A549 (cell line): ENCODE measurements around the gene TOP3A. TPM values are rescaled to one million over a fixed set of nuclear protein-coding genes. Genes with fewer than 3 reads are reported as not detected.

Experiments
- ATAC-seq, 2 experiments: fragments of 200-7000 bp in 1 of 2; fragments of >200 bp in 1 of 2; cut with Nextera tagmentation in 1 of 2; cut with Tn5 transposase in 1 of 2; 3 replicates each; pipeline versions ENCODE4 v1.8.0 to v1.9.1; 2018 to 2020; ENCODE audit warnings: mild to moderate bottlenecking in 1 of 2, moderate library complexity in 1 of 2
- CTCF ChIA-PET: fragments of 300-600 bp; sonication (Branson Sonifier 250); formaldehyde crosslinking; extraction: SDS; loops from one replicate; lab custom pipeline; 2021; ENCODE audit warnings: antibody characterized with exemption, inconsistent platforms; lab: Yijun Ruan, JAX
- POLR2A ChIA-PET: fragments of 350-600 bp; formaldehyde crosslinking; extraction: SDS; loops from one replicate; lab custom pipeline; 2021; ENCODE audit warnings: antibody characterized with exemption, inconsistent platforms; lab: Yijun Ruan, JAX
- DNase-seq, 2 experiments: peaks; one replicate each; pipeline versions ENCODE4 v3.0.0 to v3.0.0-alpha.2; 2011 to 2016; ENCODE audit warnings: low read depth in 1 of 2, low spot score in 1 of 2
- FAIRE-seq: peaks from 2 replicates; lab custom pipeline; 2011; peaks lifted over from hg19 to GRCh38; lab: Jason Lieb, UNC
- H3K27ac ChIP-seq, 2 experiments: fragments of >200 bp; sonication (Bioruptor Twin); formaldehyde crosslinking; 3 replicates each; pipeline ENCODE4 v1.5.1; 2016 to 2017
- H3K4me1 ChIP-seq: fragments of >200 bp; sonication (Bioruptor Twin); formaldehyde crosslinking; 3 replicates; pipeline ENCODE4 v1.6.1; 2016
- H3K4me2 ChIP-seq: fragments of >200 bp; sonication (Bioruptor Twin); formaldehyde crosslinking; 3 replicates; pipeline ENCODE4 v1.6.1; 2016
- H3K4me3 ChIP-seq: fragments of >200 bp; sonication (Bioruptor Twin); formaldehyde crosslinking; 3 replicates; pipeline ENCODE4 v1.5.1; 2016
- H3K9me3 ChIP-seq: fragments of >200 bp; sonication (Bioruptor Twin); formaldehyde crosslinking; 3 replicates; pipeline ENCODE4 v1.6.1; 2016
- ATOH8 ChIP-seq: fragments of 250-450 bp; sonication (Bioruptor Pico); IDR thresholded peaks from 2 replicates; pipeline ENCODE4 v1.5.0; 2020; ENCODE audit warnings: low read depth, mild to moderate bottlenecking, moderate library complexity
- BCL3 ChIP-seq: fragments of >200 bp; sonication (Bioruptor Twin); formaldehyde crosslinking; IDR thresholded peaks from 3 replicates; pipeline ENCODE4 v1.6.1; 2016
- CBX8 ChIP-seq: fragments of 200-600 bp; sonication (generic); IDR thresholded peaks from 2 replicates; pipeline ENCODE4 v1.6.1; 2016
- CTCF ChIP-seq: fragments of >200 bp; sonication (Bioruptor Twin); formaldehyde crosslinking; IDR thresholded peaks from 3 replicates; pipeline ENCODE4 v1.5.1; 2016
- EHF ChIP-seq: fragments of 250-450 bp; sonication (Bioruptor Pico); IDR thresholded peaks from 2 replicates; pipeline ENCODE4 v1.5.0; 2020; ENCODE audit warnings: mild to moderate bottlenecking
- EHMT2 ChIP-seq: fragments of 200-600 bp; sonication (generic); IDR thresholded peaks from 2 replicates; pipeline ENCODE4 v1.6.1; 2016; ENCODE audit warnings: antibody characterized with exemption, low read depth, mild to moderate bottlenecking, moderate library complexity
- ESRRA ChIP-seq: fragments of 150-350 bp; IDR thresholded peaks from 2 replicates; pipeline ENCODE4 v1.6.1; 2014; ENCODE audit warnings: mild to moderate bottlenecking, low read length, borderline replicate concordance
- FOSL2 ChIP-seq, 2 experiments: fragments of 450-650 bp in 1 of 2; fragments of >200 bp in 1 of 2; sonication (Bioruptor Twin) in 1 of 2; formaldehyde crosslinking; IDR thresholded peaks; 2 replicates each; pipeline versions ENCODE4 v1.5.0 to v1.6.1; 2016 to 2020; ENCODE audit warnings: mild to moderate bottlenecking in 1 of 2, moderate library complexity in 1 of 2
- HDAC2 ChIP-seq: fragments of 200-600 bp; sonication (generic); IDR thresholded peaks from 2 replicates; pipeline ENCODE4 v1.6.1; 2016
- HEYL ChIP-seq: fragments of 250-450 bp; sonication (Bioruptor Pico); IDR thresholded peaks from 2 replicates; pipeline ENCODE4 v1.8.0; 2021; ENCODE audit warnings: mild to moderate bottlenecking, moderate library complexity
- JUN ChIP-seq, 2 experiments: fragments of >200 bp; sonication (Bioruptor Twin); formaldehyde crosslinking; IDR thresholded peaks; 2 replicates in 1 of 2; 3 replicates in 1 of 2; pipeline ENCODE4 v1.6.1; 2016 to 2017
- KDM1A ChIP-seq: fragments of 200-600 bp; sonication (generic); IDR thresholded peaks from 2 replicates; pipeline ENCODE4 v1.6.1; 2016; ENCODE audit warnings: low read depth, mild to moderate bottlenecking
- KDM5A ChIP-seq: fragments of 200-600 bp; sonication (generic); IDR thresholded peaks from 2 replicates; pipeline ENCODE4 v1.6.1; 2016; ENCODE audit warnings: antibody characterized with exemption, mild to moderate bottlenecking
- MAFK ChIP-seq: fragments of 450-650 bp; IDR thresholded peaks from 2 replicates; pipeline ENCODE4 v1.6.1; 2014; ENCODE audit not compliant: partially characterized antibody
- MYC ChIP-seq: IDR thresholded peaks from 2 replicates; pipeline ENCODE4 v1.6.1; 2012; ENCODE audit warnings: mild to moderate bottlenecking, inconsistent platforms, low read length, improper control_type of control experiment, borderline replicate concordance
- NFE2L2 ChIP-seq: fragments of 150-350 bp; conservative IDR thresholded peaks from 2 replicates; pipeline ENCODE4 v1.6.1; 2014; ENCODE audit warnings: low read length
- PHF8 ChIP-seq: fragments of 200-600 bp; sonication (generic); IDR thresholded peaks from 2 replicates; pipeline ENCODE4 v1.6.1; 2016; ENCODE audit warnings: low read depth, mild to moderate bottlenecking, antibody characterized with exemption, moderate library complexity, borderline replicate concordance
- POLR2A ChIP-seq: IDR thresholded peaks from 2 replicates; pipeline ENCODE4 v1.6.1; 2012; ENCODE audit warnings: mild to moderate bottlenecking, low read length
- RAD21 ChIP-seq, 2 experiments: fragments of >200 bp in 1 of 2; sonication (Bioruptor Twin) in 1 of 2; formaldehyde crosslinking in 1 of 2; IDR thresholded peaks in 1 of 2; conservative IDR thresholded peaks in 1 of 2; 2 replicates in 1 of 2; 3 replicates in 1 of 2; pipeline ENCODE4 v1.6.1; 2012 to 2018; ENCODE audit warnings: inconsistent platforms in 1 of 2
- SMC3 ChIP-seq: fragments of >200 bp; sonication (Bioruptor Twin); formaldehyde crosslinking; IDR thresholded peaks from 3 replicates; pipeline ENCODE4 v1.6.1; 2018; ENCODE audit warnings: inconsistent platforms
- USF2 ChIP-seq: fragments of 450-650 bp; IDR thresholded peaks from 2 replicates; pipeline ENCODE4 v1.6.1; 2014; ENCODE audit warnings: antibody characterized with exemption
- ZC3H11A ChIP-seq: fragments of 450-650 bp; IDR thresholded peaks from 2 replicates; pipeline ENCODE4 v1.6.1; 2014; ENCODE audit warnings: antibody characterized with exemption, mild to moderate bottlenecking
- ZSCAN20 ChIP-seq: fragments of 250-450 bp; sonication (Bioruptor Pico); IDR thresholded peaks from 2 replicates; pipeline ENCODE4 v1.8.0; 2022; ENCODE audit warnings: mild to moderate bottlenecking, moderate library complexity
- WGBS: methylation state at CpG from one replicate; pipeline ENCODE4 v1.1.6; 2017; ENCODE audit errors: missing lambda C conversion rate; 5-methylcytosine and 5-hydroxymethylcytosine counted together
- polyA plus RNA-seq, 4 experiments: library from polyadenylated mRNA; depleted of rRNA in 3 of 4; stranded (reverse); fragments of >200 nt; fragmentation: RNase III in 1 of 4; extraction: RNeasy Plus Mini Kit Qiagen cat#74134 plus additional on column Dnase treatment in 1 of 4; gene quantifications; 2 replicates in 3 of 4; 3 replicates in 1 of 4; pipeline ENCODE4 v1.2.3, GENCODE V29; 2011 to 2017
- TF ChIP-seq, protein P1 (sequence below): fragments of 150-350 bp; IDR thresholded peaks from 2 replicates; pipeline ENCODE4 v1.6.1; 2014; ENCODE audit warnings: low read depth, mild to moderate bottlenecking, low read length

Gene TOP3A
- polyA plus RNA-seq, 2 of the 4 experiments (the other 2 are of a cell fraction), result 29.0 to 29.3 TPM

DNA sequence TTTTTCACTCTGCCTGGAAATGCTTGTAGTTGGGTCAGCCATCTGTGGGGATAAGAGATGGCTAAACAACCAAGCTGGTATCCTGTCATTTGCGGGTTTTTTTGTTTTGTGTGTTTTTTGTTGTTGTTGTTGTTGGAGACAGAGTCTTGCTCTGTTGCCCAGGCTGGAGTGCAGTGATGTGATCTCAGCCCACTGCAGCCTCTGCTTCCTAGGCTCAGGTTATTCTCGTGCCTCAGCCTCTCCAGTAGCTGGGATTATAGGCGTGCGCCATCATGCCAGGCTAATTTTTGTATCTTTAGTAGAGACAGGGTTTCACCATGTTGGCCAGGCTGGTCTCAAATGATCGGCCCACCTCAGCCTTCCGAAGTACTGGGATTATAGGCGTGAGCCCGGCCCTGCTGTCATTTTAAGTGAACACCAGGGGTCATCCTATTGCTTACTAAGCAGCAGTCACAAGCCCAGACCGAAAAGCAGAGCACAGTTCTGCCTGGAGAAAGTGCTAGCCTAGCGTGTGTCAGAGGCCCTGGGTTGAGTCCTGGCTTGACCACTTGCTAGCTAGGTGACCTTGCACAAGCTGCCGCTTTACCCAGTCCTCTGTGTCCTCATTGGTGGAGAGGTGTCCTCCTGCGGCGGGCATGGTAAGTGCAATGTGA lies 4.9 kb upstream of the TOP3A start:
- 78% methylated on average over 12 of the region's 13 CpGs for WGBS
- peak; percentile 67 for FAIRE-seq
- Histone ChIP-seq H3K4me3 (no peak overlapping the region), H3K4me2 (no peak overlapping the region; the same call in 2 of the 3 replicates), H3K27ac (no peak overlapping the region), H3K9me3 (no peaks in the 10 kb centered on the region), H3K4me1 (peaks cover 28% of the 10 kb centered on the region; the same call in 2 of the 3 replicates)
- no peak for TF ChIP-seq JUN (IDR thresholded peaks at IDR 0.05)
- TF ChIP-seq EHMT2, result no peak
- TF ChIP-seq CBX8, result no peak
- no peak for TF ChIP-seq PHF8
- TF ChIP-seq NFE2L2, result no peak
- TF ChIP-seq EHF (CRISPR knock-in tag), result no peak
- no peak for TF ChIP-seq ZSCAN20 (CRISPR knock-in tag)
- no peak for TF ChIP-seq POLR2A
- peak; percentile 41; the same call in 2 of the 3 replicates for TF ChIP-seq CTCF
- no peak for TF ChIP-seq BCL3
- no peak for TF ChIP-seq KDM1A
- no peak for TF ChIP-seq FOSL2 (IDR thresholded peaks at IDR 0.05)
- TF ChIP-seq FOSL2 (CRISPR knock-in tag; IDR thresholded peaks at IDR 0.05), result no peak
- peak; percentile 53; the same call in 2 of the 3 replicates for TF ChIP-seq SMC3
- TF ChIP-seq KDM5A, result no peak
- TF ChIP-seq RAD21 (conservative IDR thresholded peaks at IDR 0.05 in 1 of 2, IDR thresholded peaks at IDR 0.05 in 1 of 2), result peak; percentile 63 to 66
- TF ChIP-seq MAFK, result peak; percentile 17
- TF ChIP-seq, protein P1, sequence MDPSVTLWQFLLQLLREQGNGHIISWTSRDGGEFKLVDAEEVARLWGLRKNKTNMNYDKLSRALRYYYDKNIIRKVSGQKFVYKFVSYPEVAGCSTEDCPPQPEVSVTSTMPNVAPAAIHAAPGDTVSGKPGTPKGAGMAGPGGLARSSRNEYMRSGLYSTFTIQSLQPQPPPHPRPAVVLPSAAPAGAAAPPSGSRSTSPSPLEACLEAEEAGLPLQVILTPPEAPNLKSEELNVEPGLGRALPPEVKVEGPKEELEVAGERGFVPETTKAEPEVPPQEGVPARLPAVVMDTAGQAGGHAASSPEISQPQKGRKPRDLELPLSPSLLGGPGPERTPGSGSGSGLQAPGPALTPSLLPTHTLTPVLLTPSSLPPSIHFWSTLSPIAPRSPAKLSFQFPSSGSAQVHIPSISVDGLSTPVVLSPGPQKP, result no peak
- TF ChIP-seq ESRRA, result no peak
- TF ChIP-seq HDAC2, result no peak
- no peak for TF ChIP-seq USF2
- no peak for TF ChIP-seq HEYL (CRISPR knock-in tag)
- no peak for TF ChIP-seq ATOH8 (CRISPR knock-in tag)
- TF ChIP-seq ZC3H11A, result no peak
- TF ChIP-seq MYC, result no peak
- peak; percentile 42 to 48 for ATAC-seq
- ChIA-PET POLR2A (interaction anchor here (0.6 kb wide), 1 partner anchor 10 kb away, joined by 7 read pairs; no protein-coding TSS in a partner anchor), CTCF (interaction anchor here (0.7 to 3.3 kb wide), 13 partner anchors 9 to 102 kb away, joined by 3 to 16 read pairs (median 4); partner anchors contain the start of gene EVPLL)
- DNase-seq, result peak; percentile 37 to 63
